ENCODE results near the gene ENOPH1. TPM values are rescaled to one million over a fixed set of nuclear protein-coding genes. Genes with fewer than 3 reads are reported as not detected.
A peak's percentile ranks its signal among the peaks of the same experiment; 100 is the strongest.

Gene ENOPH1
- total and polyA plus RNA-seq, 2 of the 13 experiments (the other 11 are each of a cell fraction or from before 2014, with no cell fraction given): 15.5 to 64.3 TPM

DNA sequence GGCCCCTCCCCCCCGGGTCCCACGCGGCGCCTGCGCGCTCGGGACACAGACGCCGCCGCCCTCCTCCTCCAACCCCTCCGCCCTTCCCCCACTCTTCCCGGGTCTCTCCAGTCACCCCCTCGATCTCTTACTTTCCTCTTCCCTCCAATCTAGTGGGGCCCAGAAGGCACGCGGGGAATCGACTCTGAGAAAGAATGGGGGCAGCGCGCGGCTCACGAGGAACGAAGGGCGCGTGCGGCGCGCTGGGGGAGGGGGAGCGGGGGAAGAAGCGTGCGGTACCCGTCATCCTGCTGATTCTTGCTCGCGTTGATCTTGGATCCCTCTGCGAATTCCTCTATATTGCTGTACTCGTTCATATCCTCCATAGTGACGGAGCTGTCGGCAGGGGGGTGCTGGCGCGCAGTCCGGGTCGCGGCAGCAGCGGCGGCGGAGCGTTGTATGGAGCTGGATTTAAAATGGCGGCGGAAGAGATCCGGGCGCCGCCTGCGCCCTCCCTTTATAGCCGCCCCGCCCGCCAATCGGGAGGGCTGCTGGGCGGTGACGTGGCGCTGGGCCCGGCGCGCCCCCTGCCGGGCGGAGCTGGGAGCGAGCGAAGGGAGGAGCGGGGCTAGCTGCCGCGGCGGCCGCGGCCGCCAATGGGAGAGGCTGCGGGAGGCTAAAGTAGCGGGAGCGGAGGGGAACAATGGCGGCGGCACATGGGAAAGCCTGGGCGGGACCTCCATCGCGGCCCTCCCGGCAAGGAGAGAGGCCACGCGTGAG, 1.2 kb upstream of the ENOPH1 start (continued):
- TF ChIP-seq SP1 (IDR thresholded peaks at IDR 0.05) (no peak), SP1 (CRISPR knock-in tag; IDR thresholded peaks at IDR 0.05) (peak; percentile 51; the same call in 1 of the 2 replicates), GTF2F1 (IDR thresholded peaks at IDR 0.05; ENCODE audit: low read length) (peak; percentile 89), ZNF572 (CRISPR knock-in tag; IDR thresholded peaks at IDR 0.05) (0 out of 2 replicates have a peak, but pooled peaks have one; percentile 27), ZNF891 (CRISPR knock-in tag; IDR thresholded peaks at IDR 0.05) (no peak; the same call in 1 of the 2 replicates), ZNF772 (CRISPR knock-in tag; IDR thresholded peaks at IDR 0.05) (no peak), EHMT2 (IDR thresholded peaks at IDR 0.05; ENCODE audit: borderline replicate concordance, low read depth, low read length) (no peak), SAFB2 (CRISPR knock-in tag; IDR thresholded peaks at IDR 0.05; ENCODE audit: borderline replicate concordance, low read depth) (no peak; the same call in 1 of the 2 replicates), U2AF2 (IDR thresholded peaks at IDR 0.05; ENCODE audit: low read depth, low read length) (no peak), ARNT (IDR thresholded peaks at IDR 0.05) (no peak), SNAI1 (CRISPR knock-in tag; IDR thresholded peaks at IDR 0.05; ENCODE audit: borderline replicate concordance) (0 out of 2 replicates have a peak, but pooled peaks have one; percentile 54), KLF6 (CRISPR knock-in tag; IDR thresholded peaks at IDR 0.05) (no peak), ZNF224 (CRISPR knock-in tag; IDR thresholded peaks at IDR 0.05) (no peak), ZNF34 (CRISPR knock-in tag; IDR thresholded peaks at IDR 0.05; ENCODE audit: borderline replicate concordance) (no peak), HNRNPLL (IDR thresholded peaks at IDR 0.05; ENCODE audit: low read depth, low read length, poor library complexity, severe bottlenecking) (peak; percentile 62), ZNF329 (CRISPR knock-in tag; IDR thresholded peaks at IDR 0.05; ENCODE audit: low read depth) (no peak), RBFOX2 (IDR thresholded peaks at IDR 0.05; ENCODE audit: low read depth, low read length) (peak; percentile 97), SMAD1 (CRISPR knock-in tag; IDR thresholded peaks at IDR 0.05; ENCODE audit: borderline replicate concordance, low read depth) (0 out of 2 replicates have a peak, but pooled peaks have one; percentile 54), HOXD1 (CRISPR knock-in tag; IDR thresholded peaks at IDR 0.05) (0 out of 2 replicates have a peak, but pooled peaks have one; percentile 6), AHR (CRISPR knock-in tag; IDR thresholded peaks at IDR 0.05) (peak; percentile 13; the same call in 1 of the 2 replicates), NFIC (IDR thresholded peaks at IDR 0.05; ENCODE audit: low read length) (no peak)
- TF ChIP-seq, protein P1, sequence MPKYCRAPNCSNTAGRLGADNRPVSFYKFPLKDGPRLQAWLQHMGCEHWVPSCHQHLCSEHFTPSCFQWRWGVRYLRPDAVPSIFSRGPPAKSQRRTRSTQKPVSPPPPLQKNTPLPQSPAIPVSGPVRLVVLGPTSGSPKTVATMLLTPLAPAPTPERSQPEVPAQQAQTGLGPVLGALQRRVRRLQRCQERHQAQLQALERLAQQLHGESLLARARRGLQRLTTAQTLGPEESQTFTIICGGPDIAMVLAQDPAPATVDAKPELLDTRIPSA (CRISPR knock-in tag; IDR thresholded peaks at IDR 0.05; ENCODE audit: borderline replicate concordance): peak; percentile 6; the same call in 1 of the 2 replicates
- TF ChIP-seq, protein P2, sequence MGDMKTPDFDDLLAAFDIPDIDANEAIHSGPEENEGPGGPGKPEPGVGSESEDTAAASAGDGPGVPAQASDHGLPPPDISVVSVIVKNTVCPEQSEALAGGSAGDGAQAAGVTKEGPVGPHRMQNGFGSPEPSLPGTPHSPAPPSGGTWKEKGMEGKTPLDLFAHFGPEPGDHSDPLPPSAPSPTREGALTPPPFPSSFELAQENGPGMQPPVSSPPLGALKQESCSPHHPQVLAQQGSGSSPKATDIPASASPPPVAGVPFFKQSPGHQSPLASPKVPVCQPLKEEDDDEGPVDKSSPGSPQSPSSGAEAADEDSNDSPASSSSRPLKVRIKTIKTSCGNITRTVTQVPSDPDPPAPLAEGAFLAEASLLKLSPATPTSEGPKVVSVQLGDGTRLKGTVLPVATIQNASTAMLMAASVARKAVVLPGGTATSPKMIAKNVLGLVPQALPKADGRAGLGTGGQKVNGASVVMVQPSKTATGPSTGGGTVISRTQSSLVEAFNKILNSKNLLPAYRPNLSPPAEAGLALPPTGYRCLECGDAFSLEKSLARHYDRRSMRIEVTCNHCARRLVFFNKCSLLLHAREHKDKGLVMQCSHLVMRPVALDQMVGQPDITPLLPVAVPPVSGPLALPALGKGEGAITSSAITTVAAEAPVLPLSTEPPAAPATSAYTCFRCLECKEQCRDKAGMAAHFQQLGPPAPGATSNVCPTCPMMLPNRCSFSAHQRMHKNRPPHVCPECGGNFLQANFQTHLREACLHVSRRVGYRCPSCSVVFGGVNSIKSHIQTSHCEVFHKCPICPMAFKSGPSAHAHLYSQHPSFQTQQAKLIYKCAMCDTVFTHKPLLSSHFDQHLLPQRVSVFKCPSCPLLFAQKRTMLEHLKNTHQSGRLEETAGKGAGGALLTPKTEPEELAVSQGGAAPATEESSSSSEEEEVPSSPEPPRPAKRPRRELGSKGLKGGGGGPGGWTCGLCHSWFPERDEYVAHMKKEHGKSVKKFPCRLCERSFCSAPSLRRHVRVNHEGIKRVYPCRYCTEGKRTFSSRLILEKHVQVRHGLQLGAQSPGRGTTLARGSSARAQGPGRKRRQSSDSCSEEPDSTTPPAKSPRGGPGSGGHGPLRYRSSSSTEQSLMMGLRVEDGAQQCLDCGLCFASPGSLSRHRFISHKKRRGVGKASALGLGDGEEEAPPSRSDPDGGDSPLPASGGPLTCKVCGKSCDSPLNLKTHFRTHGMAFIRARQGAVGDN (CRISPR knock-in tag; IDR thresholded peaks at IDR 0.05): peak; percentile 68
